Mucosa of descending colon (tissue), 3 donors: Measurements from ENCODE around the gene CDC123. TPM values are rescaled to one million over a fixed set of nuclear protein-coding genes. Genes with fewer than 3 reads are reported as not detected.
"Not testable (repeated sequence)": the region's sequence is repeated elsewhere in the genome, so short reads cannot be mapped to it uniquely, and the experiment has no call there.

Experiments
- ATAC-seq: fragments of 200-7000 bp; cut with Tn5 transposase; one replicate; pipeline ENCODE4 v1.9.1; 2020; ENCODE audit warnings: mild to moderate bottlenecking, moderate library complexity
- DNase-seq, 3 donors: peaks; one replicate each; pipeline ENCODE4 v3.0.0-alpha.2; 2020
- H3K36me3 ChIP-seq: fragments of 200-600 bp; one replicate; pipeline ENCODE4 v1.8.0; 2021; ENCODE audit warnings: low read depth, mild to moderate bottlenecking
- H3K4me1 ChIP-seq: fragments of 200-600 bp; one replicate; pipeline ENCODE4 v1.8.0; 2021; ENCODE audit warnings: low read depth, mild to moderate bottlenecking
- H3K4me3 ChIP-seq: fragments of 200-600 bp; one replicate; pipeline ENCODE4 v1.8.0; 2021; ENCODE audit warnings: mild to moderate bottlenecking
- H3K9me3 ChIP-seq: fragments of 200-600 bp; one replicate; pipeline ENCODE4 v1.8.0; 2021; ENCODE audit warnings: mild to moderate bottlenecking
- CTCF ChIP-seq: fragments of 200-600 bp; IDR thresholded peaks from one replicate; pipeline ENCODE4 v1.8.0; 2022; ENCODE audit warnings: antibody characterized with exemption, mild to moderate bottlenecking
- intact Hi-C, 2 donors: fragments of 100-400 bp; cut with DNase I in 1 of 2; cut with micrococcal nuclease in 1 of 2; formaldehyde crosslinking; loops; one replicate each; pipeline versions ENCODE4 v1.11.0 to v1.11.1; 2022; cut with DNase I, micrococcal nuclease
- total RNA-seq, 3 donors: library from RNA; stranded (reverse); fragmentation: NEBNext Ultra II Directional in 2 of 3; extraction: Animal tissue kit (Norgen Biotek cat#: 25700) in 2 of 3; gene quantifications; one replicate each; pipeline versions ENCODE4 v1.2.1 to v1.2.4, GENCODE V29; 2021 to 2023
- donor health status: DM: no; HTN: no; CAD: no; lungs with moderate emphysema.
- donor health status: DM: no; HTN: no; CAD: no.
- donor health status: DM: no; HTN: yes; CAD: no.

CDC123 gene
- total RNA-seq, 3 donors from 2014 or later: 40.5 to 66.1 (median 48.4) TPM

GRCh38 chr10:12225444-12225843, 29.5 kb downstream of the CDC123 start:
- ATAC-seq (no peak), DNase-seq (no peak)
- Histone ChIP-seq H3K4me3 (no peak overlapping the region), H3K4me1 (peaks cover 1% of the 10 kb centered on the region), H3K9me3 (no peaks in the 10 kb centered on the region), H3K36me3 (no peaks in the 10 kb centered on the region)
- intact Hi-C loops: no loop called here
- TF ChIP-seq CTCF: no peak

GRCh38 chr10:12226438-12226837, 30.4 kb downstream of the CDC123 start:
- ATAC-seq, H3K4me3 ChIP-seq, H3K36me3 ChIP-seq, H3K9me3 ChIP-seq, H3K4me1 ChIP-seq, DNase-seq, intact Hi-C loops: not testable (repeated sequence)

DNA sequence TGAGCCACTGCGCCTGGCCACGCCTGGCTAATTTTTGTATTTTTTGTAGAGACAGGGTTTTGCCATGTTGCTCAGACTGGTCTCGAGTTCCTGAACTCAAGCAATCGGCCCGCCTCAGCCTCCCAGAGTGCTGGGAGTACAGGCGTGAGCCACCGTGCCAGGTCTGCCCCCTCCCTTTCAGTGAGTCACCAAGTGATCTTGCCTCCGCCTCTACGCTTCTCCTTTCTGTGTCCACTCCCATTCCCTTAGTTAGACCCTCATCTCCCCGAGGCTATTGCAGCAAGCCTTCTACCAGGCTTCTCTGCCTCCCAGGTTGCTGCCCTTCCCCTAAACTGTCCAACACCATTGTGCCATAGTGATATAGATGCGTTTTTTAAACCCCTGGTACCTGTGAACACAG, 32.9 kb downstream of the CDC123 start:
- Histone ChIP-seq H3K36me3 (no peaks in the 10 kb centered on the region), H3K4me3 (no peak overlapping the region), H3K4me1 (no peaks in the 10 kb centered on the region), H3K9me3 (no peaks in the 10 kb centered on the region)
- no peak for DNase-seq
- no peak for TF ChIP-seq CTCF
- no peak for ATAC-seq
- intact Hi-C loops: no loop called here

DNA sequence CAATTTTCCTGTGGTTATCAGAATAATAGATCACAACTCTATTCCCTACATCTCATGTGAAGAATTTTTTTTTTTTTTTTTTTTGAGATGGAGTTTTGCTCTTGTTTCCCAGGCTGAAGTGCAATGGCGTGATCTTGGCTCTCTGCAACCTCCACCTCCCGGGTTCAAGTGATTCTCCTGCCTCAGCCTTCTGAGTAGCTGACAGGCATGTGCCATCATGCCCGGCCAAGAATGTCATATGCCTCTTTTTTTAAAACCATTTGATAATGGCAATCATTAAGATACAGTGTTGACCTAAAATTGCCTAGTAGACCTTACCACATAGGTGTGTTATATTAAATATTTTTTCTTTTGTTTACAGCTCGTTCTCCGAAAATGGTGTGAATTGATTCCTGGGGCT, 38.7 kb downstream of the CDC123 start:
- ATAC-seq, H3K4me1 ChIP-seq, H3K9me3 ChIP-seq, H3K4me3 ChIP-seq, DNase-seq, H3K36me3 ChIP-seq, intact Hi-C loops: not testable (repeated sequence)

- no peaks in the 10 kb centered on the region for H3K36me3 ChIP-seq
- TF ChIP-seq CTCF: no peak
- no peak for ATAC-seq
These were observed 39.2 kb downstream of the CDC123 start for GRCh38 chr10:12235116-12235694.

GRCh38 chr10:12235796-12236195, 39.8 kb downstream of the CDC123 start:
- ATAC-seq (no peak), DNase-seq (no peak)
- intact Hi-C loops: no loop called here
- Histone ChIP-seq H3K36me3 (no peaks in the 10 kb centered on the region), H3K4me1 (no peaks in the 10 kb centered on the region), H3K9me3 (no peaks in the 10 kb centered on the region), H3K4me3 (no peak overlapping the region)
- no peak for TF ChIP-seq CTCF

More at GRCh38 chr10:12235116-12235694, 39.2 kb downstream of the CDC123 start:
- Histone ChIP-seq H3K9me3 (no peaks in the 10 kb centered on the region), H3K4me1 (no peaks in the 10 kb centered on the region), H3K4me3 (no peak overlapping the region)
- intact Hi-C loops: no loop called here
- no peak for DNase-seq
